Stimulated activated naive CD8-positive, alpha-beta T cell treated with anti-CD3 and anti-CD28 coated beads, Interleukin-15, Interleukin-2, amounts not matched to agents 100 ng/mL and 50 ng/mL, for 24 hours (primary cell): ENCODE measurements around the gene B3GALT6.

Source experiments
- H3K27ac Mint-ChIP-seq: one replicate; pipeline ENCODE4 v1.8.0; 2021; ENCODE audit warnings: mild to moderate bottlenecking, mixed read lengths
- H3K27me3 Mint-ChIP-seq: one replicate; pipeline ENCODE4 v1.8.0; 2021; ENCODE audit warnings: mixed read lengths
- H3K36me3 Mint-ChIP-seq: one replicate; pipeline ENCODE4 v1.8.0; 2021; ENCODE audit warnings: low read depth, mixed read lengths
- H3K4me1 Mint-ChIP-seq: one replicate; pipeline ENCODE4 v1.8.0; 2021; ENCODE audit warnings: low read depth, mixed read lengths
- H3K4me3 Mint-ChIP-seq: one replicate; pipeline ENCODE4 v1.8.0; 2021; ENCODE audit warnings: mild to moderate bottlenecking, mixed read lengths
- H3K9me3 Mint-ChIP-seq: one replicate; pipeline ENCODE4 v1.8.0; 2021; ENCODE audit warnings: mixed read lengths

B3GALT6 gene

DNA sequence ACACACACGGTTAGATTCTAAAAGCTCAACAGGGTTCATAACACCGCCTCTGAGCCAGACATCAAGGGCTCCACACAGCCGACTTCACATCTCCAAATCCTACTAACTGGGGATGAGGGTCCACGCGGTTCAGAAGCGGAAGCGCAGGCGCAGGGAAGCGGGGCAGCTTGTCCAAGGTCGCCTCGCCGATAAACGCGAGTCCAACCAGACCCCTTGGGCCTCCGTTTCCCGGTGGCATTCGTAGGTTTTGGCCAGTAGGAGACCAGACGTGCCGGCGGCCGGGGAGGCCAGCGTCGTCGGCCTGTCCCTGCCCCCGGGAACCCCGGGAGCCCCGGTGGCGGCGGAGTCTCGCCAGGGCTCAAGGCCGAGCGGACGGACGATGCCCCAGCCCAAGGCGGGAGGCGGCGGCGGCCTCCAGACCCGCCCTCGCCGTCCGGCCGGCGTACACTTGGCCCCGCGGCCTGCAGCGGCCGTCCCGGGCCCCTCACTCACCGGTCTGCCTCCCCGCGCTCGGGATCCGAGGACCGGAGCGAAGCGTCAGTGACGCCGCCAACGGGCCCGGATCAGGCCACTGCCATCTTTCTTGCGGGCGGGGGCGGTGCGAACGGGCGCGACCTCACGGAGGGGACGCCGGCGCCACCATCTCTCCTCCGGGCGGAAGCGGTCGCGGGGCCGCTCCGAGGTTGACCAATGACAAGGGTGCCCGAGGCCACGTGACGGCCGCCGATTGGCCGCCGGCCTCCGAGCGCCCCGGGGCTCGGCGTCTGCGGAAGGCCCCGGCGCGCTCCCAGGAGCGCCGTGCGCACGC, 433 bp upstream of the B3GALT6 start, which contains the start of gene SDF4:
TSS of gene SDF4 (minus strand) at position 602 of the 808 bp plus-strand sequence. CDS start 3,229 bp downstream, outside the sequence.
- Mint-ChIP-seq H3K4me1 (peaks cover 42% of the 10 kb centered on the region), H3K4me3 (peak within 1 kb of the TSS; percentile 94), H3K9me3 (no peaks in the 10 kb centered on the region), H3K27me3 (no peaks in the 10 kb centered on the region), H3K36me3 (peaks cover 34% of the 10 kb centered on the region), H3K27ac (peak within 1 kb of the TSS; percentile 86)

DNA sequence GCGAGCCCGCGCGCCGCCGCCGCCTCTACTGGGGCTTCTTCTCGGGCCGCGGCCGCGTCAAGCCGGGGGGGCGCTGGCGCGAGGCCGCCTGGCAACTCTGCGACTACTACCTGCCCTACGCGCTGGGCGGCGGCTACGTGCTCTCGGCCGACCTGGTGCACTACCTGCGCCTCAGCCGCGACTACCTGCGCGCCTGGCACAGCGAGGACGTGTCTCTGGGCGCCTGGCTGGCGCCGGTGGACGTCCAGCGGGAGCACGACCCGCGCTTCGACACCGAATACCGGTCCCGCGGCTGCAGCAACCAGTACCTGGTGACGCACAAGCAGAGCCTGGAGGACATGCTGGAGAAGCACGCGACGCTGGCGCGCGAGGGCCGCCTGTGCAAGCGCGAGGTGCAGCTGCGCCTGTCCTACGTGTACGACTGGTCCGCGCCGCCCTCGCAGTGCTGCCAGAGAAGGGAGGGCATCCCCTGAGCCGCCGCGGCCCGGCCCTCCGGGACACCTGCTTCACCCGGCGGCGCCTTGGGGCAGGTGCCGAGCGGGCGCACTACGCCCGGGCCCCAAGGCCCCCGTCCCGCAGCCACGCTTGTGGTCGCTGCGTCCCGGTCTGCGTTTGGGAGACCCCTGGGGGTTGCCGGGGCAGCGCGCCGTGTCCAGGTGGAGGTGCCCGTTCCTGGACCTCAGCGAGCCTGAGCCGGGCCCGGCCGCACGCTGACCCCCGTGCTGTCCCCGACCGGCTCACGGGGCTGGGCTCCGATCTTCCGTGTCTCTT, 944 bp downstream of the B3GALT6 start:
- Mint-ChIP-seq H3K4me1 (peaks cover 42% of the 10 kb centered on the region), H3K36me3 (peaks cover 34% of the 10 kb centered on the region), H3K9me3 (no peaks in the 10 kb centered on the region), H3K4me3 (peak overlapping the region; percentile 84), H3K27ac (peak overlapping the region; percentile 95), H3K27me3 (no peaks in the 10 kb centered on the region)

DNA sequence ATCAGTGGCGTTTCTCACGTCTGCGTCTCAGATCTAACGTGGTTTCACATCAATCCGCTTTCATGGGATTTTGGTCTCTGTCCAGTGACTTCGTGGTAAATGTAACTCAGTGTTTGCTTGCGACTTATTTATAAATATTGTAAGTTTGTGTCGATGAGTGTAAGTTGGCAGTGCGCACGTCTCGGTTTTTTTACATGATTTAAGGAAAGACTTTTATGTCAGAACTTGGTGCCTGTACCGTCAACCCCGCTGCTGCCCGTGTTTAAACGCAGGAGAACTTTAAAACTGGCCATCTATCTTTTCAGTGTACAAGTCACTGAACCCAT, 1.5 kb downstream of the B3GALT6 start:
- Mint-ChIP-seq H3K36me3 (peaks cover 32% of the 10 kb centered on the region), H3K27ac (peak overlapping the region; percentile 95), H3K4me1 (peaks cover 41% of the 10 kb centered on the region), H3K9me3 (no peaks in the 10 kb centered on the region), H3K4me3 (peak overlapping the region; percentile 84), H3K27me3 (no peaks in the 10 kb centered on the region)

DNA sequence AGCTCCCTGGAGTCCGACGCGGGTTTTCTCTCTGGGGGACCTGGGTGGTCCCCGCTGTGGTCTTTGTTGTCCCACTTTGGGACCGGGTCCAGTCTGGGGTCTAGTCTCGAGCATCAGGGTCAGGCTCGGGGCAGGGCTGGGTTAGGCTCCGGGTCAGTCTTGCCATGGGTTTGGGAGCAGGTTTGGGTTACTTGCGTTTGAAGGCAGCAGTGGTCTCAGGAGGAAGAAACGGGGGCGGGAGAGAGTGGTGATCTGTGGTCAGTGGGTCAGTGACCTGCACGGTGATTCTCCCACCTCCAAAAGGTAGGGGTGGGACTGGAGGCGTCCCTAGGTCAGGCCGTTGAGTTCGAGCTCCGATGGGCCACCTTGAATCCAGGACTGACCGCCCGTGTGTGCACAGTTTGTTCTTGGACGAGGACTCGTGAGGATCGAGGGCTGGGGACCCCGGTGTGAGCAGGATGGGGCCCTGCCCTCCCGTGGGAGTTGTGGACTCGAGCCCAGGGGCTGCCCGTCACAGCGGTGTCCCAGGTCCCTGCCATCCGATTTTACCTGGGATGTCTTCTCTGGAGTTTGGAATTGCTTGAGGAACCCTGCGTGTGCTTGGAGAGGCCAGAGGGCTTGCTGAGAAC, 2.3 kb downstream of the B3GALT6 start:
- peak overlapping the region; percentile 95 for H3K27ac Mint-ChIP-seq
- peaks cover 26% of the 10 kb centered on the region for H3K36me3 Mint-ChIP-seq
- no peaks in the 10 kb centered on the region for H3K9me3 Mint-ChIP-seq
- H3K4me1 Mint-ChIP-seq, result peaks cover 35% of the 10 kb centered on the region
- no peaks in the 10 kb centered on the region for H3K27me3 Mint-ChIP-seq
- H3K4me3 Mint-ChIP-seq, result peak overlapping the region; percentile 84

DNA sequence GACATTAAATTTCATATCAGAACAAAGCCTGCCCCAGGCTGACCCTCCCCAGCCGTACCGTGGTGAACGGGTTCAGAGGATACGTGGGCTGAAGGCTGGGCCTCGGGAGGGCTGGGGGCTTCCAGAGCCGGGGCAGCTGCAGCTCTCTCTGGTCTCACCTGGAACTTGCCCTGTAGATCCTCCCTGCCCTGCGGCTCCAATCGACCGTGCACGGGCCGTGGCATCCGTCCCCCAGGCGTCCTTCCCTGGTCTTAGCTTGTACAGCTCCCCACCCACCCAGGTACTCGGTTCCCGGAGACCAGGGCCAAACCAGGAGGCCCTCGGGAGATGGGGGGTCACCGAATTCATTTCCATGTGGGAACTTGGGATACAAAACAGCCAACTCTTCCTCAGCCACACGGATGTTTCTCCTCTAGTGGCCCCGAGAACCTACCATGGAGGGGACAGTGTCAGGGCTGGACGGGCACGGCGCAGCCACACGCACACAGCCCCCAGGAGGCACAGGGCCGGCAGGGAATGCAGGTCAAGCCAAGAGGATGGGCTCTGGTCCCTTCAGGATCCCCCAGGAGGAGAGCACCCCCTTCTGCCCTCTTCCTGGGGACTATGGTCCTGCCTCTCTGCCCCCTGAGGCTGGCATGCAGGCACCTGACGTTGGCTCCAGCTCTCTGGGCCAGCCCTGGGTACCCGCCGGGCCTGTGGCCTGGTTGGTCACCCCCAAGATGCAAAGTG, 3.1 kb downstream of the B3GALT6 start:
- peaks cover 26% of the 10 kb centered on the region for H3K4me1 Mint-ChIP-seq

DNA sequence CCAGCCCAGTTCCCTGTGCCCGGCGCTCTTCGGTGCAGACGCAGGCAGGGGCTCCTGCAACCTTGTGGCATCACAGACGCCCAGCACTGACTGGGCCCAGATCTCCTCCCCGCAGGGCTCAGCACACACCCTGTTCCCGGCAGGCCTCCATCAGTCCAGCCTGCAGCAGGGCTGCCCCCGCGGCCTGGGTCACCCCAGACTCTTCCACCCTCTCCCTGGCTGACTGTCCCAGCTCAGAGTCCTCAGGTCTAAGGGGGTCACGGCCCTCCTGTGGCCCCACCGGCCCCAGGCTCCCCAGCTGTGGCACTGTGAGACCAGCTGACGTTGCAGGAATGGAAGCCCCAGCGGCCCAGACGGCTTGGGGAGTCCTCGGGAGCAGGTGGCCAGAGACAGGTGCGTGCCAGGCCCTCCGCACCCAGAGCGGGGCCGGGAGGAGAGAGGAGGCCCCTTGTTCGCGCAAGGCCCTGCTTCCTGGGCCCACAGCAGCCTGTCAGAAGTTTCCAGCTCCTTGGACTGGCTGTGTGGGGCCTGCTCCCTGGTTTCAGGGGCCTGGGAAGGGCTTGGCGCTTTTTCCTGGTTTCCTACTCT, 4.2 kb downstream of the B3GALT6 start:
- Mint-ChIP-seq H3K4me1 (peaks cover 15% of the 10 kb centered on the region), H3K9me3 (no peaks in the 10 kb centered on the region), H3K36me3 (peaks cover 15% of the 10 kb centered on the region), H3K27ac (no peak overlapping the region), H3K27me3 (no peaks in the 10 kb centered on the region), H3K4me3 (no peak overlapping the region)

More for the DNA sequence above, 3.1 kb downstream of the B3GALT6 start:
- H3K27me3 Mint-ChIP-seq, result no peaks in the 10 kb centered on the region
- peaks cover 19% of the 10 kb centered on the region for H3K36me3 Mint-ChIP-seq
- H3K4me3 Mint-ChIP-seq, result no peak overlapping the region
- H3K27ac Mint-ChIP-seq, result no peak overlapping the region
- H3K9me3 Mint-ChIP-seq, result no peaks in the 10 kb centered on the region

DNA sequence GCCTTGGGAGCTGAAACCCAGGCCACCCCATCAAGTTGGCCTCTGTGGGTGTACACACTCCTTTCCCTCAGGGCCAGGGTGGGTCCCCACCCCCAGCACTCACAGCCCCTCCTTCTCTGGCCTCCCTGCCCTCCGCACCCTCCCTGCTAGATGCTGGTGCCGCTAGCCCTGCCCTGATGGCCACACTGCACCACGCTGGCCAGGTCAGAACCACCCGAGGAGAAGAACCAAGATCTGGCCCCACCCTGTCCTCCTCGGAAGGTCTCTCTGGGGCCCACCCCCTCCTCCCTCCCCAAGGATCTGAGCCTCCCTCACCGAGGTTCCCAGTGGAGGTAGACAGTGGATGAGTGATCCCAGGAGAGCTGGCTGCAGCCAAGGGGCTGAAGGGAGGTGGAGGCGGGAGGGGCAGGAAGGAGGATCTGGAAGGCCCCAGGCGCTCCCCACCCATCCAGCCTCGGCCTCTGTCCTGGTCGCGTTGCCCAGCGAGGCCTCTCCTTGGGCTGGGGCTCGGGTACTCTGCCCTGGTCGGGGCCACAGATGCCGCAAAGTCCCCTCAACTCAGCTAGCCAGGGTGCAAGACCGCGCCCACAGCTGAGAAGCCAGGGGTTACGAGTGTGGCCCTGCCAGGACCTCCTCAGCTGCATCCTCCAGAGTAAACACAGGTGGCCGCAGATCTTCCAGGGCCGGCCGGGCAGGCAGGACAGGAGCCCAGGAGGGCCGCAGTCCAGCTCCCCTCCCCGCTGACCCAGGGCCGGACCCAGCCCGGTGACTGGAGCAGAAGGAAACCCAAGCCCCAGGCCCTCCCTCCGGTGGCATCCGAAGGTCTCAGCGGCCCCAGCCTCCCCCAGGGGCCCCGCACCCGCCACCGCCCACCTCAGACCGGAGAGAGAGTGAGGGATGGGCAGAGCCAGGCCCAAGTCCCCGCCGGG, 5.2 kb downstream of the B3GALT6 start:
- Mint-ChIP-seq H3K4me1 (peaks cover 15% of the 10 kb centered on the region), H3K27ac (no peak overlapping the region)

DNA sequence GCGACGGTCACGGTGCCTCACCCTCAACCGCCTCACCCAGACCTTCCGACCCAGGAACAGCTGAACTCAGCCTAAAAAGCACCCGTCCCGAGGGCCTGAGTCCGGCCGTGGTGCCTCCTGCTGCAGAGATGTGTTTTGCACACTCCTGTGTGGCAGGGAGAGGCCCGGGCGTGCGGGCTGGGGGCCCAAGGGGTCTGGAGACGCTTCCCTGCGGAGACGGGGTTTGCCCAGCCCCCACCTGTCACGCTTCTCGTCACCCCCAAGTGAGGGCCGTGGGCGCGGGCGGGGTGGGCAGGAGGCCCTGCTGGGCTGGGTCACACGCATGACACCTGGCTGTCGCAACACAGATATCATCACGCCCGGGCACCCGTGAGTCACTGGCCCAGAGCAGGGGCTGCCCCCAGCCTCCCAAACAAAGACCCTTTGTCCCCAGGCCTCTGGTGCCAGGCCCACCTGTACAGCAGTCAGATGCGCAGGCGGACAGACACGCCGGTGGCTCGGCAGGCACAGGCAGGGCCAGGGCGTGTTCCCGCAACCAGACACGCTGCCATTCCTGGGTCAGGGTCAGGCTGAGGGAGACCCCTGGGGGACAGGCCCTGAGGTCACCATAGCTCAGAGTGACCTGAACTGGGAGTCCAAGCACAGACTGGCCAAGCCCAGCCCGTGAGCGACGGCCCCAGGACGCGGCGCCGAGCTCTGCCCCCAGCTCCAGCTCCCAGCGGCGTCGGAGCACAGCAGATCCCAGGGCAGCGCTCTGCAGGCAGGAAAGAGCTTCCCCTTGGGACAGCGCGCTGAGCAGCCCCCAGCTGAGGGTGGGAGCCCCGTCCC, 6.1 kb downstream of the B3GALT6 start:
- peaks cover 15% of the 10 kb centered on the region for H3K4me1 Mint-ChIP-seq
- no peaks in the 10 kb centered on the region for H3K27me3 Mint-ChIP-seq
- H3K36me3 Mint-ChIP-seq, result peaks cover 15% of the 10 kb centered on the region
- no peak overlapping the region for H3K4me3 Mint-ChIP-seq
- H3K27ac Mint-ChIP-seq, result no peak overlapping the region
- no peaks in the 10 kb centered on the region for H3K9me3 Mint-ChIP-seq

More for the DNA sequence above, 5.2 kb downstream of the B3GALT6 start:
- Mint-ChIP-seq H3K36me3 (peaks cover 15% of the 10 kb centered on the region), H3K9me3 (no peaks in the 10 kb centered on the region), H3K4me3 (no peak overlapping the region), H3K27me3 (no peaks in the 10 kb centered on the region)

DNA sequence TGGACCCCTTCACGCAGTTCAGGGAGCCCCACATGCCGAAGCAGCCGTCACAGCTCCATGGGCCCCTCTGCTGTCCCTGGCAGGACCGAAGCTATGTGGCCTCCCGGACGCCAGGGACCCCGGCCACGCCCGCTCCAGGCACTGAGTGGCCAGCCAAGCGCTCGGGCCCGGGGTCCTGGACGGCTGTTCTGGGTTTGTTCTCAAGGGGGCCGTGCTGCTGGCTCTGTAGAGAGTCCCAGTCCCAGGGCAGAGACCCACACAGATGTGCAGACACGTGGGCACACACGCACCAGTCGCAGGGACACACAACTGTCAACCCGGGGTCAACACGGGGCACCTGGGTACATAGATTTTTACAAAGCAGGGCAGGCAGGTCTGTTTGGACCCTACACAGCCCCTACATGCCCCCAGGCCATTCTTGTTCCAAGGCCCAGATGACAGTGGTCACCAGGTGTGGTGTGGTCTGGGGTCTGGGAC, 6.7 kb downstream of the B3GALT6 start:
- peaks cover 10% of the 10 kb centered on the region for H3K4me1 Mint-ChIP-seq
- no peak overlapping the region for H3K27ac Mint-ChIP-seq
- H3K9me3 Mint-ChIP-seq, result no peaks in the 10 kb centered on the region
- H3K27me3 Mint-ChIP-seq, result no peaks in the 10 kb centered on the region
- H3K36me3 Mint-ChIP-seq, result peaks cover 10% of the 10 kb centered on the region
- H3K4me3 Mint-ChIP-seq, result no peak overlapping the region

DNA sequence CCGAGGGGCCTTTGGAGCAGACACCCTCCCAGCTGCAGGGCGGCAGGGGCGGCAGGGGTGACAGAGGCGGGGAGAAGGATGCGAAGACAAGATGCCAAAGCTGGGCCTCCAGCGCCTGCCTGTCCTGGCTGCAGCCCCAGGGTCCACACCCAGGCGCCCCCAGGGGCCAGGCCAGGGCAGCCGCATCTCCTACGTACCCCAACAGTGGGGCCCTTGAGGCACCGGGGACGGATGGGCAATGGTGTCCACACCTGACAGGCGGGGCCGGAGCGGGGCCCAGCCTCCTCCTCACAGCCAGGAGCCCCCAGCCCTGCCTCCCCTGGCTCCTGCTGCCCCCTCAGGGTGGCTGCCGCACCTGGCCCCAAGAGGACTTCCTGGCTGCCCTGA, 7.2 kb downstream of the B3GALT6 start:
- peaks cover 5% of the 10 kb centered on the region for H3K36me3 Mint-ChIP-seq
- peaks cover 6% of the 10 kb centered on the region for H3K4me1 Mint-ChIP-seq
- no peaks in the 10 kb centered on the region for H3K27me3 Mint-ChIP-seq
- H3K9me3 Mint-ChIP-seq, result no peaks in the 10 kb centered on the region
- H3K27ac Mint-ChIP-seq, result no peak overlapping the region
- H3K4me3 Mint-ChIP-seq, result no peak overlapping the region

DNA sequence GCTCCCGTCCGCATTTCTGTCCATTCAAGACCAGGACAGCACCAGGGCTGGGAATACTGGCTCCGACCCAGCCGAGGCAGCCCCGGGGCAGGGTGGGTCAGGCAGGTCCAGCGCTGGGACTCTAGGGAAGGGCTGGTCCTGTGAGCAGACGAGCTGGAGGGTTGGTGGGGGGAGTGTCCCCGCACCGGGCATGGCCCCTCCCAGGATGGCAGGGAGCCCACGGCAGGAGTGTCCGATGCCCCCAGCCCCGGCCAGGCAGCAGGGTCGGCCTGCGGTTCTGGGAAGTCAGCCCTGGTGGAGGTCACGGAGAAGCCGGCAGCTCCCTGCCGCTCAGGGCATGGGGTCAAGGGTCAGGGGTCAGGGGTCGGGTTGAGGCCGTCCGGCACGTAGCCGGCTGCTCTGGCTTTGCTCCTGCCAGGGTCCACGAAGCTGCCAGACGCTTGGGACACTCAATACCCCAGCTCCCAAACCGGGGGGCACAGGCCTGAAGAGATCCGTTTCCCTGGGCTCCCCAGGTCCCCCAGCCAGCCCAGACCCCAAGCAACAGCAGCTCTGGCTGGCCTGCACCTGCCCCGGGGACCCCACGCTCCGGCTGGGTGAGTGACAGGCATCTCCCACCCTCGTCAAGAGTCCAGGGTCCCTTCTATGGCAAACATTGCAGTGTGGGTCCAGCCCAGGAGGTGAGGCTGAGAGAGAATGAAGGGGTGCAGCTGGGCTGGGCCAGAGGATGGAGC, 7.7 kb downstream of the B3GALT6 start:
- Mint-ChIP-seq H3K27me3 (no peaks in the 10 kb centered on the region), H3K27ac (no peak overlapping the region), H3K4me1 (no peaks in the 10 kb centered on the region), H3K9me3 (no peaks in the 10 kb centered on the region), H3K4me3 (no peak overlapping the region), H3K36me3 (peaks cover under 1% of the 10 kb centered on the region)

DNA sequence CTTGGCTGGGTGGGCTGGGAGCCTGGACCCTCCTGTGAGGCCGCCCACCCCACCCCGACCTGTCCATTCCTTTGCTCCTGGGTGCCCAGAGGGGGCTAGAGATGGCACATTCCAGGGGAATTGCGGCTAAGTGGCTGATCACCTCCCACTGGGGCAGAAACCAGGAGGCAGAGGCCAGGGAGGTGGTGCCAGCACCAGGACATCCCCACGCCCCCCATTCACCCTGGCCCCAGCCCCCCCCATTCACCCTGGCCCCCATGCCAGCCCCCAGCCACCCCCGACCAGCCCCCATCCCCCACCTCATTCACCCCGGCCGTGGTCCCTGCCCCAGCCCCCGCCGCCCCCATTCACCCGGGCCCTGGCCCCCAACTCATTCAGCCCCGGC, 8.3 kb downstream of the B3GALT6 start:
- no peaks in the 10 kb centered on the region for H3K4me1 Mint-ChIP-seq
- H3K27ac Mint-ChIP-seq, result no peak overlapping the region
- no peaks in the 10 kb centered on the region for H3K36me3 Mint-ChIP-seq
- no peaks in the 10 kb centered on the region for H3K27me3 Mint-ChIP-seq
- H3K4me3 Mint-ChIP-seq, result no peak overlapping the region
- H3K9me3 Mint-ChIP-seq, result no peaks in the 10 kb centered on the region
